Glutamatergic neuron (in vitro differentiated cells): ENCODE measurements around the gene CAMK2A. TPM values are rescaled to one million over a fixed set of nuclear protein-coding genes. Genes with fewer than 3 reads are reported as not detected.
"Not testable (repeated sequence)": the region's sequence is repeated elsewhere in the genome, so short reads cannot be mapped to it uniquely, and the experiment has no call there.

Source experiments
- DNase-seq: peaks from one replicate; pipeline ENCODE4 v3.0.0; 2022
- H3K27ac Mint-ChIP-seq: one replicate; pipeline ENCODE4 v1.8.0; 2020; ENCODE audit warnings: mild to moderate bottlenecking, mixed read lengths, inconsistent platforms; ENCODE audit not compliant: unreplicated experiment
- H3K27me3 Mint-ChIP-seq: one replicate; pipeline ENCODE4 v1.8.0; 2020; ENCODE audit warnings: mild to moderate bottlenecking, moderate library complexity, mixed read lengths, inconsistent platforms; ENCODE audit not compliant: unreplicated experiment
- H3K36me3 Mint-ChIP-seq: one replicate; pipeline ENCODE4 v1.8.0; 2020; ENCODE audit warnings: mild to moderate bottlenecking, mixed read lengths, inconsistent platforms; ENCODE audit not compliant: unreplicated experiment
- H3K4me1 Mint-ChIP-seq: one replicate; pipeline ENCODE4 v1.8.0; 2020; ENCODE audit warnings: mild to moderate bottlenecking, low read depth, mixed read lengths, inconsistent platforms; ENCODE audit not compliant: unreplicated experiment
- H3K4me3 Mint-ChIP-seq: one replicate; pipeline ENCODE4 v1.8.0; 2020; ENCODE audit warnings: mild to moderate bottlenecking, mixed read lengths, inconsistent platforms; ENCODE audit not compliant: unreplicated experiment
- H3K9me3 Mint-ChIP-seq: one replicate; pipeline ENCODE4 v1.8.0; 2020; ENCODE audit warnings: mild to moderate bottlenecking, moderate library complexity, mixed read lengths, inconsistent platforms; ENCODE audit not compliant: unreplicated experiment
- CTCF ChIP-seq: fragments of 200-600 bp; sonication (generic); IDR thresholded peaks from one replicate; pipeline ENCODE4 v1.5.0; 2021; ENCODE audit not compliant: partially characterized antibody, unreplicated experiment
- total RNA-seq: library from RNA; stranded (reverse); fragmentation: NEBNext Ultra II Directional; extraction: Animal tissue kit (Norgen Biotek cat#: 25700); gene quantifications from one replicate; pipeline ENCODE4 v1.2.1, GENCODE V29; 2021; ENCODE audit not compliant: unreplicated experiment

The CAMK2A gene
- total RNA-seq, 1 donor from 2014 or later: 1.1 TPM

- Mint-ChIP-seq H3K4me3 (no peak overlapping the region), H3K4me1 (peaks cover 7% of the 10 kb centered on the region), H3K36me3 (no peaks in the 10 kb centered on the region), H3K27ac (no peak overlapping the region), H3K27me3 (peaks cover 3% of the 10 kb centered on the region), H3K9me3 (peaks cover 5% of the 10 kb centered on the region)
- no peak for DNase-seq
- TF ChIP-seq CTCF: no peak
These were observed 39.8 kb downstream of the CAMK2A start for GRCh38 chr5:150249744-150250143.

GRCh38 chr5:150248946-150249345 is 40.6 kb downstream of the CAMK2A start:
- H3K4me1 Mint-ChIP-seq: peaks cover 6% of the 10 kb centered on the region
- no peaks in the 10 kb centered on the region for H3K36me3 Mint-ChIP-seq
- peaks cover 4% of the 10 kb centered on the region for H3K27me3 Mint-ChIP-seq
- H3K27ac Mint-ChIP-seq: no peak overlapping the region
- no peak for DNase-seq
- TF ChIP-seq CTCF: no peak
- peaks cover 4% of the 10 kb centered on the region for H3K9me3 Mint-ChIP-seq
- no peak overlapping the region for H3K4me3 Mint-ChIP-seq

- not testable (repeated sequence) for DNase-seq, H3K9me3 Mint-ChIP-seq, H3K27me3 Mint-ChIP-seq, H3K4me3 Mint-ChIP-seq, H3K36me3 Mint-ChIP-seq, H3K27ac Mint-ChIP-seq, H3K4me1 Mint-ChIP-seq
These were observed 41.1 kb downstream of the CAMK2A start for GRCh38 chr5:150248493-150248892.

- H3K4me1 Mint-ChIP-seq: peaks cover 5% of the 10 kb centered on the region
- H3K9me3 Mint-ChIP-seq: peaks cover 3% of the 10 kb centered on the region
- no peaks in the 10 kb centered on the region for H3K36me3 Mint-ChIP-seq
- TF ChIP-seq CTCF: no peak
- H3K27ac Mint-ChIP-seq: no peak overlapping the region
- H3K27me3 Mint-ChIP-seq: peaks cover 2% of the 10 kb centered on the region
- DNase-seq: no peak
- H3K4me3 Mint-ChIP-seq: no peak overlapping the region
These were observed 41.8 kb downstream of the CAMK2A start for GRCh38 chr5:150247726-150248125.

- DNase-seq: no peak
- TF ChIP-seq CTCF: no peak
- H3K4me1 Mint-ChIP-seq: peaks cover 5% of the 10 kb centered on the region
- no peaks in the 10 kb centered on the region for H3K36me3 Mint-ChIP-seq
- H3K4me3 Mint-ChIP-seq: no peak overlapping the region
- H3K9me3 Mint-ChIP-seq: peaks cover 3% of the 10 kb centered on the region
- no peak overlapping the region for H3K27ac Mint-ChIP-seq
- H3K27me3 Mint-ChIP-seq: peaks cover 2% of the 10 kb centered on the region
These were observed 42.7 kb downstream of the CAMK2A start for GRCh38 chr5:150246835-150247234.

GRCh38 chr5:150246429-150246828 is 43.1 kb downstream of the CAMK2A start:
- no peak for TF ChIP-seq CTCF
- no peak for DNase-seq
- peaks cover 3% of the 10 kb centered on the region for H3K9me3 Mint-ChIP-seq
- no peak overlapping the region for H3K27ac Mint-ChIP-seq
- H3K27me3 Mint-ChIP-seq: peaks cover 2% of the 10 kb centered on the region
- H3K36me3 Mint-ChIP-seq: no peaks in the 10 kb centered on the region
- H3K4me1 Mint-ChIP-seq: peaks cover 5% of the 10 kb centered on the region
- no peak overlapping the region for H3K4me3 Mint-ChIP-seq
